OCI-M2 (cell line): ENCODE measurements around the gene AGT.
"Not testable (repeated sequence)": the region's sequence is repeated elsewhere in the genome, so short reads cannot be mapped to it uniquely, and the experiment has no call there.

Experiments used
- DNase-seq: peaks from one replicate; lab custom pipeline; 2025; ENCODE audit not compliant: unreplicated experiment; lab: John Stamatoyannopoulos, UW

Gene AGT

DNA sequence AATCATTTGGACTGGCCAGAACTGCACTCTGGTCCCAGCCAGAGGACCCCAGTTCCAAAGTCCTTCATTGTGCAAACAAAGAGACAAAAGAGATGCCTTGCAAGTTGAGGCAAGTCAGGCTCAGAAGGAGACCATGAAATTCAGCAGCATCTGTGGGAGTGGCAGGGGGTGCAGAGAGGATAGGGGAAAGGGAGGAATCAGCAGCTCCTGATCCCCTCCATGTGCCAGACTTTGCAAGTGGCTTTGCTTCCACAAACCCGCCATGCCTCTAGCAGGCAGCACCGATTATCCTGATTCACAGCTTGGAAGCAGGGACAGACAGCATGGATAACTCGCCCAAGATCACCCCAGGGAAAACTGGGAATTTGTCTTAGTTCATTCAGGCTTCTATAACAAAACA, 31.1 kb upstream of the AGT start:
- DNase-seq, result no peak

DNA sequence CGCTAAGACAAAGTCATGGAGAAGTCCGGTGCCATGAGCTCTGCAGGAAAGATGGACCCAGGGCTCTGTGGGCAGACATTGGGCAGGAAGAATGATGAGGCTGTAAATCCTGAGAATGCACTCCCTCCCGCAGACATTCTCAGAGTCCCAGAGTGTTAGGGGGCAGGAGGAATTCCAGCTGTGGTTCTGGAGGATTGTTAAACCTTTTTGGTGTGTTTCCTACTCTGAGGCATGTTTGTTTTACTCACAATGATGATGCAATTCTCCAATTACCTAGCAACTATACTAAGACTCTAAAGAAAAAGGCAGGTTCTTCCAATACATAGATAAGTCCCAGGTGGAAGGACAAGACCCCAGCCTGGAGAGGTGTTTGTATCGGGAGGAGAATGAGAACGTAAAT, 30.5 kb upstream of the AGT start:
- no peak for DNase-seq

DNA sequence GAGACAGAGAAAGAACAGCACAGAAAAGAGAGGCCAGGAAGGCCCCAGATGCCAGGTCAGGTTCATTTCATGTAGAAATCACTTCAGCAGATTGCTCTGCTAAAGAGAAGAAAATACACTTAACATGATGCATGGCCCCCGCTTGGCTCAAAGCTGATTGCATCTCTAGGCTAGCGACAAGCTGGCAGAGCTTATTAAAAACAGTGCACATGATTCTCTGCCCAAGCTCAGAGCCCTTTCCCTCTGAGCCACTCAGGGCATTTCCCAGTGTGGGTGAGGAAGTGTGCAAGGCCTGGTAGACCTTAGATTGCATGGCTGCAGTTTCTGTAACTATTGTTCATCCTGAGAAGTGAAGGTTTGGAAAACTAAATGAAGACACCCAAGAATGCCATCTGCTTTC, 30.0 kb upstream of the AGT start:
- DNase-seq, result no peak

DNA sequence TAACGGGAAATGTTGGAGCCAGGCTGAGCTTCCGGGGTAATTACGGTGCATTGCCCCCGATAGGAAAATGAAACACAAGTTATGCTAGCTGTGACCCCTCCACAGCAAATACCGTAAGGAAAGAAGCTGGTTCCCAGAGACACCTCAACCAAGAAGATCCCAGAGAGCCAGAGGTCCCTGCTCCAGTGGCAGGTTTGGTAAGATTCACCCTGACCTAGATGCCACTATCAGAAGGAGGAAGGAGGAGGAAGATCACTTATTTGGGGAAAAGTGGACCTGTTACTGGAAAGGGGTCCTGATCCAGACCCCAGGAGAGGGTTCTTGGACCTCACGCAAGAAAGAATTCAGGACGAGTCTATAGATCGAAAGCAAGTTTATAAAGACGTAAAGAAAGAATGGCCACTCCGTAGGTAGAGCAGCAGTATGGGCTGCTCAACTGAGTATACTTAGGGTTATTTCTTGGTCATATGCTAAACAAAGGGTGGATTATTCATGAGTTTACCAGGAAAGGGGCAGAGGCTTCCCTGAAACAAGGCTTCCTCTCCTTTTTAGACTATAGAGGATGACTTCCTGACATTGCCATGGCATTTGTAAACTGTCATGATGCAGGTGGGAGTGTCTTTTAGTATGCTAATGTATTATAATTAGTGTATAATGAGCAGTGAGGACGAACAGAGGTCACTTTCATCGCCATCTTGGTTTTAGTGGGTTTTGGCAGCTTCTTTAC, 25.8 kb upstream of the AGT start:
- no peak for DNase-seq

DNA sequence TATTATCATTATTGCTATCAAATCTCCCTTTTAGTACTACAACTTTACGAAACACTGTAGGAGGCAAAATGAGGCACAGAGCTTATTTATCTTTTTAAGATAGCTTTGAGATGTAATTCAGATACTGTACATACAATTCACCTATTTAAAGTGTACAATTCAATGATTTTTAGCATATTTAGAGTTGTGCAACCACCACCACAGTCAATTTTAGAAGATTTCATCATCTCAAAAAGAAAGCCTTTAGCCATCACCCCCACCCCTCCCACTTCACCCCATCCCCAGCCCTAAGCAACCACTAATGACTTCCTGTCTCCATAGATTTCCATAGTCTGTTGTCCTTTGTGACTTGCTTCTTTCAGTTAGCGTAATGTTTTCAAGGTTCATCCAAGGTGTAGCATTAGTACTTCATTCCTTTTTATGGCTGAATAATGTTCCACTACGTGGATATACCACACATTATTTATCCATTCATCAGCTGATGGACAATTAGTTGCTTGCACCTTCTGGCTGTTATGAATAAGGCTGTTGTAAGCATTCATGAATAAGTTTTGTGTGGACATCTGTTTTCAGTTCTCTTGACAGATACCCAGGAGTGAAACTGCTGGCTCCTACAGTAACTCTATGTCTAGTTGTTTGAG, 23.8 kb upstream of the AGT start:
- DNase-seq, result no peak

DNA sequence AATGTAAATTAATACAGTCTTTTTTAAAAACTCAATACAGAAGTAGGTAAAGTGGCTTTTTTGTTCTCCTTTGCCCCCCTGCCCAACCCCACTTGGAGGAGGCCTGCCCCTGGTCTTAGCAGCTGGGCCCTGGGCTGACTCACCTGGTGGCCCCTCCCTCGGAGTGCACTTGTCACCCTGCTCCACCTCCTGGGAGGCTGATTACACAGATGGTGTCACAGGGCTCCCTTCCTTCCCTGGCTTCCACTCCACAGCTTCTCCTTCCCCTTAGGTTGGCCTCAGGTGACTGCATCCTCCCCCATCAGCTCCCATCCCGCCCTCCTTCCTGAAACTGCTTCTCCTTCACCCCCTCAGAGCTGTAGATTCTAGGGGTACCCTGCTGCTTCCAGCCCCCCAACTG, 21.5 kb upstream of the AGT start:
- DNase-seq, result no peak

DNA sequence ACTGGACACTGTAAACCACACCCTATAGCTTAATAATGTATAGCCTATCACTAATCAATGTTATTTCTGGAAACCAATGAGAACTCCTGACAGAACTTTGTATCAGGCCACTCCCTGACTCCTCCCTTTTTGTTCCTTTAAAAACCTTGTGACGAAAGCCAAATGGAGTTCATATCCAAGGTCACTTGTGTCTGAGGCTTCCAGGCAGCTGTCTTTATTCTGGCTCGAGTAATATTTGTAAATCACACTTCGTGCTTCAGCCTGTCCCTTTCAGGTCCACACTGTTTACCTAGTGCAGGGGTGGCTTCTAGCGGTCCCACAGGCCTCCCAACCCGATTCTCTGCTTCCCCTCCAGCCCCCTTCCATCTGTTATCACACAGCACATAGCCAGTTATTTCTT, 17.1 kb upstream of the AGT start:
- DNase-seq, result no peak

DNA sequence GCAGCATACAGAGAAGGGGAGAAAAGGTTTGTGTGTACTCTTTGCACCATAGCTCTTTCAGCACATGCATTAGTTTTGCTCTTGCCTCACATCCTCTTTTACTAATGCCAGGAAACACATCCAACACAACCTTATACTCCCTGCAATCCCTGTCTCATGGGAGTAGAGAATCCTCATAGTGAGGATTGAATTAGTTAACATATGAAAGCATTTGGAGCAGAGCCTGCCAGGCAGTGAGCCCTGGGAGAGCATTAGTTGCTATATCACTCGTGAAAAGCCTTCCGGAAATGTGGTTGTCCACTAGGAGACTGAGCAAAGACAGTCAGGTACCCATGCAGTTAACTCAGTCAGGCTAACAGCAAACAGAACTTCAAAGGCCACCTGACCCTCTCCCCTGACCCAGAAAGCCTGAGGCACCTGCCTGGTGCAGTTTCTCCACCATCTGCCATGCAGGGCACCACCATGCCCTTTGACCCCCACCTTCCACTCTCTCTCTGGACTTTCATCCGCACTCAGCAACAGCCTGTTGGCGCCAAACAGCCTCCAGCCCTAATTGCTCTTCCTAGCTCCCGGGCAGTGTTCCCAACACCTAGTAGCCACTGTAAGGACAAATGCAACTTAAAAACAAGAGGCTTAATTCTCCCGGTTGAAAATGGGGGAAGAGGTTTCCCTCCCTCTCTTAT, 14.9 kb upstream of the AGT start:
- DNase-seq, result no peak

DNA sequence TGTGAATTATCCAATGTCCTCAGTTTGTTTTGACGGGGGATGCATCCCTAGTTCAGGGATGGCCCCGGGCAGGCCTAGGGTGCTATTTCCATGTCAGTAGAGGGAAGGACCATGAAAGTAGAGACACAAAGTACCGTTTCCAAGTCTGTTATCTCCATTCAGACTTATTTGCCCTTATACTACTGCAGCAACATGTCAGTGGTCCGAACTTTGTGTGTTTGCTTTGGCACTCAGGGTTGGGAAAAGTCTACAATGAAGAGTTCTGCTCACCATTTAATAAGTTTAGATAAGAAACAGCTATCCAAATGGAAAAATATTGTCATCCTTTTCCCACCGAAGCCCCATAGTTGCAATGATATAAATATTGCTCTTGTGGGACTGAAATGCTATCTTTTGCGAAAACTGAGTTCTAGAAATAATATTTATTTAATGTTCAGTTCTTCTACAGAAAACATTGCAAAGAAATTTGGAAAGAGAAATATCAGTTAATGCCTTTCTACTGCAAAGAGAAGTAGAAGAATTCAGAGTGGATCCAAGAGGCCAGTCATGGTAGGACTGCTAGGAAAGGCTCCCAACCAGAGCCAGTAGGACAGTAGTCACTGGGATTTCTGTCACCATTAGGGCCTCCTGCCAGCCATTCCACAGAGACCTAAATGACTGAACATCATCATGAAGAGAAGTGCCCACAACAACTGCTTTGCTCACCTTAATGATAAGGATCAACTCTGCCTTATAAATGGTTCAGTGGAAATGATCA, 11.5 kb upstream of the AGT start:
- DNase-seq, result no peak

DNA sequence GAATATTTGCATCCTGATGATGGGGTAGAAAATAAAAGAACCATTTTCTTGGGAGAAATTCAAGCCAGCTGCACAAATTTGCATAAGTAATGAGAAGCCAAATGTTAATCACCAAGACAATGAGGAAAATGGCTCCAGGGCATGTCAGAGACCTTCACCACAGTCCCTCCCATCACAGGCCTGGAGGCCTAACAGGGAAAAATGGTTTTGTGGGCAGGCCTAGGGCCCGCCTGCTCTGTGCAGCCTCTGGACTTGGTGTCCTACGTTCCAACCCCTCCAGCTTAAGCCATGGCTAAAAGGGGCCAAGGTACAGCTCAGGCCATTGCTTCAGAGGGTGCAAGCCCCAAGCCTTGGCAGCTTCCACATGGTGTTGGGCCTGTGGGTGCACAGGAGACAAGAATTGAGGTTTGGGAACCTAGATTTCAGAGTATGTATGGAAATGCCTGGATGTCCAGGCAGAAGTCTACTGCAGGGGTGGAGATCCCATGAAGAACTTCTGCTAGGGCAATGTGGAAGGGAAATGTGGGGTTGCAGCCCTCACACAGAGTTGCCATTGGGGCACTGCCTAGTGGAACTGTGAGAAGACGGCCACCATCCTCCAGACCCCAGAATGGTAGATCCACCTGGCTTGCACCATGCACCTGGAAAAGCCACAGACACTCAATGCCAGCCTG, 8.1 kb upstream of the AGT start:
- not testable (repeated sequence) for DNase-seq

DNA sequence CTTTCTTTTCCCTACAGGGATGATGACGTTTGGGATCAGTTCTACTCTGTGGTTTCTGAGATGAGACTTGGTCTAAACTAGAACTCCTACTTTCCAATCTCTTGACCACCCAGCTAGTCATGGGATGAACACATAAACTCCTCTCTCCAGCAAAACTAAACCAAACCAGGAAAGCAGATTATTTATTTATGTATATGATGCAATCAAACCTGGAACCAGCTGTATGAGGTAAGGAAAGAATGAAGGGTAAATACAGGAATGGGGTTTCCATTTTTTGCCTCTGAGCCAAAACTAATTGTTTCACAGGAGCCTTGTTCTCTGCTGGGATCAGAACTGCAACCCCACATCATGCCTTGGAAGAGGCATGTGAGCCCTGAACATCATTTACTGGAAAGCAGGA, 3.3 kb upstream of the AGT start:
- DNase-seq, result no peak

DNA sequence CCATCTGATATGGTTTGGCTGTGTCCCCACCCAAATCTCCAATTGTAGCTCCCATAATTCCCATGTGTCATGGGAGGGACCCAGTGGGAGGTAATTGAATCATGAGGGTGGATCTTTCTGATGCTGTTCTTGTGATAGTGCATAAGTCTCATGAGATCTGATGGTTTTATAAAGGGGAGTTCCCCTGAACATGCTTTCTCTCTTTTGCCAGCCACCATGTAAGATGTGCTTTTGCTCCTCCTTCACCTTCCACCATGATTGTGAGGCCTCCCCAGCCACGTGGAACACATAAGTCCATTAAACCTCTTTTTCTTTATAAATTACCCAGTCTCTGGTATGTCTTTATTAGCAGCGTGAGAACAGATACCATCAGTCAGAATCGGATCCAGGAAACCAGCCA, 2.5 kb upstream of the AGT start:
- DNase-seq, result not testable (repeated sequence)

DNA sequence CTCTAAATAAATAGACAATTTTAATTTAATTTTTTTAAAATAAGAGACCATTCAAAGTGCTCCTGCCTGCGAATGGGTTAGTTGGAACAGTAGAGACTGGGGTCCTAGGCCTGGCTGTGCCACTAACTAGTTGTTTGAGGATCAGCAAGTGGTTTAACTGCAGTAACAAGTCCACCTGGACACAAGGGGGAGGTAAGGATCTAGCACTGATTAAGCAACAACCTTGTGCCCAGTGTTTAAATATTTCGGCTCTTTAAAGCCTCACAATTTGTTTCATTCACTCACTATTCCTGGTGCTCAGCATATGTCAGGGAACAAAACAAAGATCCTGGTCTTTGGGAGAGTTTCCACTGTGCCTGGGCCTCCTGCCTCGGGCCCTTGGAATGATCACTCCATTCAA, 1.6 kb upstream of the AGT start:
- no peak for DNase-seq

DNA sequence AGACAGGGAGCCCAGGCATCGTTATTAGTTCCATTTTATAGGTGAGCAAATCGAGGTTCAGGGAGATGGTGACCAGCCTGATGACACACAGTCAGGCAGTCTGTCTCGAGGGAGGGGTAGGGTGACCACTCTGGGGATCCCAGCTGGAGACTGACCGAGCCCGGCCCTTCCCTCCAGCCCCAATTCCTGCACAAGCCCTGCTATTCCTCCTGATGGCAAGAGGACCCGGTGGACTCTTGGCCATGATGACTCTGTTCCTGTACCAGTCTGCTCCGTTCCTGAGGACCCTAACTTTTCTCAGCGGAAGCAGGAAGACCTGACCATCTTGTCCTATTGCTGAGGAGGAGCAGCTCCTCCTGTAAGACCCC, 391 bp downstream of the AGT start:
- DNase-seq, result no peak

DNA sequence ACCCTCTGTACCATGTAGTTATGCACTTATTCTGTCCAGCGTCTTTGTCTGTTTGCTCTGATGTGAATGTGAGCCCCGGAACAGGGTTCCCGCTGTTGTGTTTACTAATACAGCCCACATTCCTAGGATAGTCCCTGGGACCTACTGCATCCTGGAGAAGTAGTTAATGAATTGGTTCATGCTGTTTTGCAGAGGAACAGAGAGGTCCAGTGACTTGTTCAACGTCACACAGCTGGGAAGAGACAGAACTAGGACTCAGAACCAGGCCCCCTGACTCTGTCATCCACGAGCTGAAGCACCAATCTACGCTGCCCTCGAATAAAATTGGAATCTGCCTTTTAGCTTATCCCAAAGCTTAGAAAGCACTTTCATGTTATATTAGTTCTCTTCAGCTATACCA, 784 bp downstream of the AGT start:
- no peak for DNase-seq

DNA sequence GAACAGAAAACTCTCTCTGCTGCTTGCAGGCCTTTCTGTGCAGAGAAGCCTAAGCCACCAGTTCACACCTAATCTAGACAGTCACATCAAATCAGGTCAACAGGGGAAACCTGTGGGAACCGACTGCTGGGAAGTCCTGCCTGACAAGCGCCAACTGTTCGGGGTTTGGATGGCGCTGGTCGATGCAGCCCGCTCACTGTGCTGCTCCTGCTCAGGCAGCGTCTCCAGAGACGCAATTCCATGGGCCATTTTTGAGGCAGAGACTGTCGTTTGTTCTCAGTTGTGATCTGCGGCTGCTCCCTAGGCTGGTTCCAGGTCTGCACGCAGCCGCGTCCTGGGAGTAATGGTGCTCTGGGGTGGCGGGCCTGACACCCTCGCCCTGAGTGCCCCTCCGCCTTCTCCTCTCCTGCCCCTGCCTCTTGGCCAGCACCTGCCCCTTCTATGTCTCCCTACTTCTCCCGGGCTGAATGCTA, 1.4 kb downstream of the AGT start:
- DNase-seq, result no peak

DNA sequence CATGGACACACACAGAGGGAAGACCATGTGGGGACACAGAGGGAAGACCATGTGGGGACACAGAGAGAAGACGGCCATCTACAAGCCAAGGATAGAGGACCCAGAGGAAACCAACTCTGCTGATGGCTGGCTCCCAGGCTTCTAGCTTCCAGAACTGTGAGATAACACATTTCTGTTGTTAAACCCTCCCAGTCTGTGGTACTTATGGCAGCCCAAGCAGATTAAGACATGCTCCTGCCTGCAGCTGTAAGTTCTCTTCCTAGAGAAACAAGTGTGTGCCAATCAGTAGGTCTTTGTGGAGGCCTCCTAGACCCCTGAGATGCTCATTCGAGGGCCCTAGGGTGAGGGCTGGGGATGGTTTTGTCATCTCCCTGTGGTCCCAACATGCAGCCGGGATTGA, 2.7 kb downstream of the AGT start:
- no peak for DNase-seq

DNA sequence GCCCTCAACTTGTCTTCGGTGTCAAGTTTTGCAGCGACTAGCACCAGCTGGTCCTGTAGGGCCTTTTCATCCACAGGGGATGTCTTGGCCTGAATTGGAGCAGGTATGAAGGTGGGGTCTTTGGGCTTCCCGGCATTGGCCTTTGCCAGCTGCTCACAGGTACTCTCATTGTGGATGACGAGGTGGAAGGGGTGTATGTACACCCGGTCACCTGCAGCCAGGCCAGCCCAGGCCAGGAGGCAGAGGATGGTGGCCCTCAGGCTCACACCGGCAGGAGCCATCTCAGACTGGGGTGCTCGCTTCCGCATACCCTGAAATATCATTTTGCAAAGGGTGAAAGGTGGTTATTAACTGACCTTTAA, 3.4 kb downstream of the AGT start:
- DNase-seq, result no peak

DNA sequence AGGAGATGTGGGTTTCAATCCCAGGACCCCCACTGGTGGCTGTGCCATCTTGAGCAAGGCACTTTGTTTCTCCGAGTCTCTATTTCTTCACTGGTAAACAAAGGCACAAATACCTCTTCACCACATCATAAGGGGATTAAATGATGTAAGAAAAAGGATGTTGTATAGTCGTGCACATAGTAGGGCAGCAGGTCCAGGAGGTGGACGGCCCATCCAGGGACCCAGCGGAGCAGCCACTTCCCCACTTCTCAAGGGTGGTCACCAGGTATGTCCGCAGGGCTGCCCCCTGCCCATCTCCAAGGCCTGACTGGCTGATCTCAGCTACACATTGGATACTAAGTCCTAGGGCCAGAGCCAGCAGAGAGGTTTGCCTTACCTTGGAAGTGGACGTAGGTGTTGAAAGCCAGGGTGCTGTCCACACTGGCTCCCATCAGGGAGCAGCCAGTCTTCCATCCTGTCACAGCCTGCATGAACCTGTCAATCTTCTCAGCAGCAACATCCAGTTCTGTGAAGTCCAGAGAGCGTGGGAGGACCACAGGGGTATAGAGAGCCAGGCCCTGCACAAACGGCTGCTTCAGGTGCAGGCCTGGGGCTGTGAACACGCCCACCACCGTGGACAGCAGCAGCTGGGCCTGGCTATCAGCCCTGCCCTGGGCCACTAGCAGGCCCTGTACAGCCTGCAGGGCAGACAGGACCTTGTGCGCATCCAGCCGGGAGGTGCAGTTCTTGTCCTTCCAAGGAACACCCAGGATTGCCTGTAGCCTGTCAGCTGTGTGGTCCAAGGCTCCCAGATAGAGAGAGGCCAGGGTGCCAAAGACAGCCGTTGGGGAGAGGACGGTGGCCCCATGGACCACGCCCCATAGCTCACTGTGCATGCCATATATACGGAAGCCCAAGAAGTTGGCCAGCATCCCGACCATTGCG, 4.0 kb downstream of the AGT start:
- no peak for DNase-seq
